ENCODE data around the gene SCPEP1.
A peak's percentile ranks its signal among the peaks of the same experiment; 100 is the strongest.

The SCPEP1 gene

GRCh38 chr17:57020208-57020607, 42.3 kb downstream of the SCPEP1 start:
- no peak overlapping the region for H3K9ac ChIP-seq (ENCODE audit: low read length in 2 of 2)
- H3K4me3 ChIP-seq (ENCODE audit: low read length in 2 of 2): no peak overlapping the region
- H3K9me3 ChIP-seq (ENCODE audit: control insufficient read depth in 2 of 2, low read length in 2 of 2): no peaks in the 10 kb centered on the region
- peaks cover 11% of the 10 kb centered on the region for H3K4me1 ChIP-seq (ENCODE audit: control insufficient read depth, insufficient read depth, low read length)
- no peaks in the 10 kb centered on the region for H3K36me3 ChIP-seq (ENCODE audit: control insufficient read depth in 2 of 2, insufficient read depth in 2 of 2, low read length in 2 of 2)
- no peaks in the 10 kb centered on the region for H3K27me3 ChIP-seq (ENCODE audit: control insufficient read depth in 1 of 2, insufficient read depth in 2 of 2, low read length in 2 of 2)
- no peak overlapping the region for H3K27ac ChIP-seq (ENCODE audit: low read length)

- H3K36me3 ChIP-seq (ENCODE audit: control insufficient read depth in 2 of 2, insufficient read depth in 2 of 2, low read length in 2 of 2): no peaks in the 10 kb centered on the region
- no peak overlapping the region for H3K4me3 ChIP-seq (ENCODE audit: low read length in 2 of 2)
- H3K27me3 ChIP-seq (ENCODE audit: control insufficient read depth in 1 of 2, insufficient read depth in 2 of 2, low read length in 2 of 2): no peaks in the 10 kb centered on the region
- no peaks in the 10 kb centered on the region for H3K9me3 ChIP-seq (ENCODE audit: control insufficient read depth in 2 of 2, low read length in 2 of 2)
- H3K27ac ChIP-seq (ENCODE audit: low read length): peak overlapping the region; percentile 1
- H3K9ac ChIP-seq (ENCODE audit: low read length in 2 of 2): no peak overlapping the region
- peaks cover 11% of the 10 kb centered on the region for H3K4me1 ChIP-seq (ENCODE audit: control insufficient read depth, insufficient read depth, low read length)
Observed at GRCh38 chr17:57021226-57021940, 43.5 kb downstream of the SCPEP1 start.

GRCh38 chr17:57025876-57026275, 47.9 kb downstream of the SCPEP1 start:
- H3K4me1 ChIP-seq (ENCODE audit: control insufficient read depth, insufficient read depth, low read length): peaks cover 4% of the 10 kb centered on the region
- no peak overlapping the region for H3K27ac ChIP-seq (ENCODE audit: low read length)
- no peaks in the 10 kb centered on the region for H3K9me3 ChIP-seq (ENCODE audit: control insufficient read depth in 2 of 2, low read length in 2 of 2)
- H3K27me3 ChIP-seq (ENCODE audit: control insufficient read depth in 1 of 2, insufficient read depth in 2 of 2, low read length in 2 of 2): no peaks in the 10 kb centered on the region
- H3K36me3 ChIP-seq (ENCODE audit: control insufficient read depth in 2 of 2, insufficient read depth in 2 of 2, low read length in 2 of 2): no peaks in the 10 kb centered on the region
- no peak overlapping the region for H3K9ac ChIP-seq (ENCODE audit: low read length in 2 of 2)
- H3K4me3 ChIP-seq (ENCODE audit: low read length in 2 of 2): no peak overlapping the region

GRCh38 chr17:57027852-57028251, 49.9 kb downstream of the SCPEP1 start:
- Histone ChIP-seq H3K9ac (ENCODE audit: low read length in 2 of 2) (no peak overlapping the region), H3K27me3 (ENCODE audit: control insufficient read depth in 1 of 2, insufficient read depth in 2 of 2, low read length in 2 of 2) (no peaks in the 10 kb centered on the region), H3K27ac (ENCODE audit: low read length) (no peak overlapping the region), H3K4me1 (ENCODE audit: control insufficient read depth, insufficient read depth, low read length) (peaks cover 7% of the 10 kb centered on the region), H3K9me3 (ENCODE audit: control insufficient read depth in 2 of 2, low read length in 2 of 2) (no peaks in the 10 kb centered on the region), H3K4me3 (ENCODE audit: low read length in 2 of 2) (no peak overlapping the region), H3K36me3 (ENCODE audit: control insufficient read depth in 2 of 2, insufficient read depth in 2 of 2, low read length in 2 of 2) (no peaks in the 10 kb centered on the region)

- Histone ChIP-seq H3K27ac (ENCODE audit: low read length) (peak overlapping the region; percentile 81), H3K9me3 (ENCODE audit: control insufficient read depth in 2 of 2, low read length in 2 of 2) (no peaks in the 10 kb centered on the region), H3K4me1 (ENCODE audit: control insufficient read depth, insufficient read depth, low read length) (peaks cover 46% of the 10 kb centered on the region), H3K9ac (ENCODE audit: low read length in 2 of 2) (peak overlapping the region; percentile 51 to 64), H3K36me3 (ENCODE audit: control insufficient read depth in 2 of 2, insufficient read depth in 2 of 2, low read length in 2 of 2) (no peaks in the 10 kb centered on the region), H3K27me3 (ENCODE audit: control insufficient read depth in 1 of 2, insufficient read depth in 2 of 2, low read length in 2 of 2) (no peaks in the 10 kb centered on the region), H3K4me3 (ENCODE audit: low read length in 2 of 2) (peak overlapping the region; percentile 34 to 49)
Observed at GRCh38 chr17:57032343-57032742, 54.4 kb downstream of the SCPEP1 start.

GRCh38 chr17:57033296-57033695, 55.4 kb downstream of the SCPEP1 start:
- Histone ChIP-seq H3K9ac (ENCODE audit: low read length in 2 of 2) (no peak overlapping the region), H3K27ac (ENCODE audit: low read length) (peak overlapping the region; percentile 81), H3K4me3 (ENCODE audit: low read length in 2 of 2) (no peak overlapping the region), H3K9me3 (ENCODE audit: control insufficient read depth in 2 of 2, low read length in 2 of 2) (no peaks in the 10 kb centered on the region), H3K36me3 (ENCODE audit: control insufficient read depth in 2 of 2, insufficient read depth in 2 of 2, low read length in 2 of 2) (no peaks in the 10 kb centered on the region), H3K4me1 (ENCODE audit: control insufficient read depth, insufficient read depth, low read length) (peaks cover 46% of the 10 kb centered on the region), H3K27me3 (ENCODE audit: control insufficient read depth in 1 of 2, insufficient read depth in 2 of 2, low read length in 2 of 2) (no peaks in the 10 kb centered on the region)

- H3K9ac ChIP-seq (ENCODE audit: low read length in 2 of 2): no peak overlapping the region
- H3K4me3 ChIP-seq (ENCODE audit: low read length in 2 of 2): no peak overlapping the region
- H3K27me3 ChIP-seq (ENCODE audit: control insufficient read depth in 1 of 2, insufficient read depth in 2 of 2, low read length in 2 of 2): no peaks in the 10 kb centered on the region
- no peaks in the 10 kb centered on the region for H3K36me3 ChIP-seq (ENCODE audit: control insufficient read depth in 2 of 2, insufficient read depth in 2 of 2, low read length in 2 of 2)
- peak overlapping the region; percentile 77 for H3K27ac ChIP-seq (ENCODE audit: low read length)
- peaks cover 46% of the 10 kb centered on the region for H3K4me1 ChIP-seq (ENCODE audit: control insufficient read depth, insufficient read depth, low read length)
- no peaks in the 10 kb centered on the region for H3K9me3 ChIP-seq (ENCODE audit: control insufficient read depth in 2 of 2, low read length in 2 of 2)
Observed at GRCh38 chr17:57034807-57035754, 57.1 kb downstream of the SCPEP1 start.

- Histone ChIP-seq H3K27ac (ENCODE audit: low read length) (peak overlapping the region; percentile 77), H3K4me3 (ENCODE audit: low read length in 2 of 2) (peak overlapping the region; percentile 7 to 44), H3K9ac (ENCODE audit: low read length in 2 of 2) (peak overlapping the region in 1 of 2 donors; percentile 13), H3K9me3 (ENCODE audit: control insufficient read depth in 2 of 2, low read length in 2 of 2) (no peaks in the 10 kb centered on the region), H3K27me3 (ENCODE audit: control insufficient read depth in 1 of 2, insufficient read depth in 2 of 2, low read length in 2 of 2) (no peaks in the 10 kb centered on the region), H3K36me3 (ENCODE audit: control insufficient read depth in 2 of 2, insufficient read depth in 2 of 2, low read length in 2 of 2) (no peaks in the 10 kb centered on the region), H3K4me1 (ENCODE audit: control insufficient read depth, insufficient read depth, low read length) (peaks cover 46% of the 10 kb centered on the region)
Observed at GRCh38 chr17:57035971-57036481, 58.1 kb downstream of the SCPEP1 start.

- Histone ChIP-seq H3K27me3 (ENCODE audit: control insufficient read depth in 1 of 2, insufficient read depth in 2 of 2, low read length in 2 of 2) (no peaks in the 10 kb centered on the region), H3K9ac (ENCODE audit: low read length in 2 of 2) (no peak overlapping the region), H3K4me1 (ENCODE audit: control insufficient read depth, insufficient read depth, low read length) (peaks cover 41% of the 10 kb centered on the region), H3K27ac (ENCODE audit: low read length) (no peak overlapping the region), H3K4me3 (ENCODE audit: low read length in 2 of 2) (no peak overlapping the region), H3K36me3 (ENCODE audit: control insufficient read depth in 2 of 2, insufficient read depth in 2 of 2, low read length in 2 of 2) (no peaks in the 10 kb centered on the region), H3K9me3 (ENCODE audit: control insufficient read depth in 2 of 2, low read length in 2 of 2) (no peaks in the 10 kb centered on the region)
Observed at GRCh38 chr17:57037411-57037810, 59.5 kb downstream of the SCPEP1 start.

GRCh38 chr17:57038486-57038885, 60.6 kb downstream of the SCPEP1 start:
- H3K27me3 ChIP-seq (ENCODE audit: control insufficient read depth in 1 of 2, insufficient read depth in 2 of 2, low read length in 2 of 2): no peaks in the 10 kb centered on the region
- peaks cover 33% of the 10 kb centered on the region for H3K4me1 ChIP-seq (ENCODE audit: control insufficient read depth, insufficient read depth, low read length)
- H3K36me3 ChIP-seq (ENCODE audit: control insufficient read depth in 2 of 2, insufficient read depth in 2 of 2, low read length in 2 of 2): no peaks in the 10 kb centered on the region
- no peak overlapping the region for H3K4me3 ChIP-seq (ENCODE audit: low read length in 2 of 2)
- H3K27ac ChIP-seq (ENCODE audit: low read length): no peak overlapping the region
- no peaks in the 10 kb centered on the region for H3K9me3 ChIP-seq (ENCODE audit: control insufficient read depth in 2 of 2, low read length in 2 of 2)
- H3K9ac ChIP-seq (ENCODE audit: low read length in 2 of 2): no peak overlapping the region

Data from stomach smooth muscle (tissue), 2 donors.